Neural cell (in vitro differentiated cells): ENCODE results near the gene CREBBP. TPM values are rescaled to one million over a fixed set of nuclear protein-coding genes. Genes with fewer than 3 reads are reported as not detected.

Experiments
- H2AFZ ChIP-seq: fragments of 200-600, 300-800 bp; sonication (generic), shearing (Covaris generic); 2 replicates; pipeline ENCODE4 v1.6.0; 2014; ENCODE audit warnings: low read depth, mild to moderate bottlenecking, antibody characterized with exemption, low read length, moderate library complexity
- H3F3A ChIP-seq: fragments of 200-600 bp; shearing (Covaris generic); 2 replicates; pipeline ENCODE4 v1.6.1; 2016; ENCODE audit warnings: mild to moderate bottlenecking, moderate library complexity, mixed read lengths, antibody characterized with exemption, low read length; ENCODE audit not compliant: insufficient read depth, poor library complexity, severe bottlenecking
- H3K27ac ChIP-seq: fragments of 200-600, 300-800 bp; sonication (generic), shearing (Covaris generic); 2 replicates; pipeline ENCODE4 v1.5.1; 2014; ENCODE audit warnings: mild to moderate bottlenecking, low read length, moderate library complexity
- H3K27me3 ChIP-seq: fragments of 300-800, 200-600 bp; sonication (generic), shearing (Covaris generic); 2 replicates; pipeline ENCODE4 v1.6.0; 2014; ENCODE audit warnings: mild to moderate bottlenecking, low read depth, low read length, moderate library complexity; ENCODE audit not compliant: insufficient read depth
- H3K36me3 ChIP-seq: fragments of 300-800, 200-600 bp; sonication (generic), shearing (Covaris generic); 2 replicates; pipeline ENCODE4 v1.5.1; 2014; ENCODE audit warnings: mild to moderate bottlenecking, antibody characterized with exemption, low read length, moderate library complexity; ENCODE audit not compliant: insufficient read depth
- H3K4me2 ChIP-seq: fragments of 300-800, 200-600 bp; sonication (generic), shearing (Covaris generic); 2 replicates; pipeline ENCODE4 v1.6.0; 2014; ENCODE audit warnings: mild to moderate bottlenecking, low read length
- H3K4me3 ChIP-seq: fragments of 300-800, 200-600 bp; sonication (generic), shearing (Covaris generic); 2 replicates; pipeline ENCODE4 v1.5.1; 2014; ENCODE audit warnings: mild to moderate bottlenecking, low read length, moderate library complexity
- H3K79me2 ChIP-seq: fragments of 200-600 bp; shearing (Covaris generic); replicated peaks from 2 replicates; pipeline ENCODE4 v1.6.0; 2014; ENCODE audit warnings: mild to moderate bottlenecking, low read length, moderate library complexity; ENCODE audit not compliant: insufficient read depth
- H3K9ac ChIP-seq: fragments of 300-800, 200-600 bp; sonication (generic), shearing (Covaris generic); 2 replicates; pipeline ENCODE4 v1.6.1; 2016; ENCODE audit warnings: mild to moderate bottlenecking, low read length, mixed read lengths
- H3K9me2 ChIP-seq: fragments of 200-600 bp; shearing (Covaris generic); 2 replicates; pipeline ENCODE4 v1.6.1; 2016; ENCODE audit warnings: mild to moderate bottlenecking, low read length, mixed read lengths; ENCODE audit not compliant: insufficient read depth
- H3K9me3 ChIP-seq: fragments of 200-600, 300-800 bp; sonication (generic), shearing (Covaris generic); 2 replicates; pipeline ENCODE4 v1.6.1; 2016; ENCODE audit warnings: mild to moderate bottlenecking, mixed run types, low read length, moderate library complexity, mixed read lengths
- H4K20me1 ChIP-seq: fragments of 200-600 bp; shearing (Covaris generic); 2 replicates; pipeline ENCODE4 v1.6.1; 2016; ENCODE audit warnings: mild to moderate bottlenecking, mixed run types; ENCODE audit not compliant: insufficient read depth
- CTCF ChIP-seq: fragments of 450-650 bp; IDR thresholded peaks from 2 replicates; pipeline ENCODE4 v1.5.1; 2014; ENCODE audit warnings: antibody characterized with exemption, mild to moderate bottlenecking, moderate library complexity; ENCODE audit not compliant: poor library complexity, severe bottlenecking
- EP300 ChIP-seq: fragments of 450-650 bp; conservative IDR thresholded peaks from 2 replicates; pipeline ENCODE4 v1.6.1; 2014; ENCODE audit warnings: antibody characterized with exemption, mild to moderate bottlenecking, moderate library complexity; ENCODE audit not compliant: poor library complexity, severe bottlenecking
- EZH2 ChIP-seq: fragments of 200-600, 300-800 bp; shearing (Covaris generic), sonication (generic); IDR thresholded peaks from 2 replicates; pipeline ENCODE4 v1.6.1; 2014; ENCODE audit warnings: antibody characterized with exemption, low read length, borderline replicate concordance, mild to moderate bottlenecking; ENCODE audit not compliant: insufficient read depth, poor library complexity, severe bottlenecking
- MXI1 ChIP-seq: fragments of 450-650 bp; conservative IDR thresholded peaks from 2 replicates; pipeline ENCODE4 v1.6.1; 2014; ENCODE audit warnings: antibody characterized with exemption, mild to moderate bottlenecking; ENCODE audit not compliant: poor library complexity, severe bottlenecking
- POLR2AphosphoS5 ChIP-seq: IDR thresholded peaks from 2 replicates; pipeline ENCODE4 v1.6.1; 2012
- RAD21 ChIP-seq: fragments of 450-650 bp; conservative IDR thresholded peaks from 2 replicates; pipeline ENCODE4 v1.6.1; 2014; ENCODE audit warnings: antibody characterized with exemption, mild to moderate bottlenecking, moderate library complexity
- REST ChIP-seq: IDR thresholded peaks from 2 replicates; pipeline ENCODE4 v1.6.1; 2012; ENCODE audit warnings: borderline replicate concordance
- SMC3 ChIP-seq: fragments of 450-650 bp; conservative IDR thresholded peaks from 2 replicates; pipeline ENCODE4 v1.6.1; 2014; ENCODE audit warnings: antibody characterized with exemption, mild to moderate bottlenecking, moderate library complexity; ENCODE audit not compliant: poor library complexity
- TAF1 ChIP-seq: IDR thresholded peaks from 2 replicates; pipeline ENCODE4 v1.6.1; 2012; ENCODE audit warnings: low read depth
- polyA plus RNA-seq: library from polyadenylated mRNA; depleted of rRNA; stranded (reverse); fragments of >200 nt; gene quantifications from 2 replicates; pipeline ENCODE4 v1.2.3, GENCODE V29; 2014

CREBBP gene
- polyA plus RNA-seq, 1 donor from 2014 or later = 3.3 TPM

DNA sequence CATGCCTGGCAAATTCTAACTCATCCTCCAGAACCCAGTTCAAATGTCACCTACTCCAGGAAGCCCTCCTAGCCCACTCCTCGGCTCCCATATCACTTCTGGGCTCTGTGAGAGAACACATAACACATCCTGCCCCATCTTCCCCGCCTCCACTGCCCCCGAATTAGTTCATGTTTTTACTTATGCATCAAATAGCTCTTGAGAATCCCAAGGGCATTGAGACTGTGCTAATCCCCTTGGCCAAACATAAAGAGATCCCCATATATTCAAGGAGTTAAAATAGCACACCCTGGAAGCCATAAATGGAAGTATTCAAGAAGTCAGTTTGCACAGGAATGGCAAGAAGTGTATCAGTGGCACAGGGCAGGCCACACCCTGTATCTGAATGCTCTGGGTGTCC is 2.0 kb upstream of the CREBBP start:
- Histone ChIP-seq H3K27me3 (no peaks in the 10 kb centered on the region), H3K4me2 (no peak overlapping the region), H3K79me2 (peaks cover 23% of the 10 kb centered on the region), H3K9me3 (no peaks in the 10 kb centered on the region), H3K27ac (no peak overlapping the region), H3F3A (no peaks in the 10 kb centered on the region), H3K4me3 (no peak overlapping the region), H3K9ac (no peak overlapping the region), H4K20me1 (peaks cover 18% of the 10 kb centered on the region), H3K9me2 (no peaks in the 10 kb centered on the region), H3K36me3 (no peaks in the 10 kb centered on the region), H2AFZ (no peak overlapping the region)
- TF ChIP-seq CTCF (no peak), RAD21 (no peak), EZH2 (no peak), TAF1 (no peak), REST (no peak), POLR2AphosphoS5 (no peak), EP300 (no peak), MXI1 (no peak), SMC3 (no peak)

DNA sequence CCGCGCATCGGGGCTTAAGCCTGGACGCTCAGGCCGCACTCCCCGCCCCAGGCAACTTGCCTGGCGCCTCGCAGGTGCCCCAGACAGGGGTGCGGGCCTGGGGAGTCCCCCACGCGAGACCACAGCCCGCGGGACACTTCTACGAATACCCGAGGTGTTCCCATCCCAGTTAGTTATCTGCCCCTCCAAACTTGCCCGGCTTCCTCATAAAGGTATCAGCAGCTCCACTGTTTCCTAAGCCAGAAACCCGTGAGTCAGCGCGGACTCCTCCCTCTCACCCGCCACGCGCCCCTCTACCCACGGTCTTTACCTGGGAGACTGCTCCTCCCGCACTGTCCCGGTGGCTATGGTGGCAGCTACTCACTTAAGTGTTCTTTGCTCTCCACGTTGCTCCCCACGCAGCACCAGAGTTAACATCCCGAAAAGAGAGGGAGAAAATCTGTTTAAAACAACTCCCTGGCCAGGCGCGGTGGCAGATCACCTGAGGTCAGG is 1.0 kb upstream of the CREBBP start:
- Histone ChIP-seq H3K36me3 (no peaks in the 10 kb centered on the region), H3K9ac (no peak overlapping the region), H3K9me2 (no peaks in the 10 kb centered on the region), H3K79me2 (peaks cover 33% of the 10 kb centered on the region), H4K20me1 (peaks cover 28% of the 10 kb centered on the region), H3K4me2 (no peak overlapping the region), H3F3A (no peaks in the 10 kb centered on the region), H3K4me3 (peak overlapping the region; percentile 62), H3K27ac (no peak overlapping the region), H2AFZ (peak overlapping the region; percentile 56), H3K27me3 (no peaks in the 10 kb centered on the region), H3K9me3 (no peaks in the 10 kb centered on the region)
- no peak for TF ChIP-seq POLR2AphosphoS5
- no peak for TF ChIP-seq TAF1
- TF ChIP-seq CTCF = no peak
- TF ChIP-seq EP300 = no peak
- no peak for TF ChIP-seq MXI1
- TF ChIP-seq SMC3 = no peak
